Skeletal muscle tissue (tissue), 4 donors: ENCODE results near the gene COA8. TPM values are rescaled to one million over a fixed set of nuclear protein-coding genes. Genes with fewer than 3 reads are reported as not detected.
A peak's percentile ranks its signal among the peaks of the same experiment; 100 is the strongest.

Experiments used
- H3K27ac ChIP-seq: one replicate; pipeline ENCODE4 v1.7.0; 2013; ENCODE audit warnings: mild to moderate bottlenecking, low read depth, low read length, inconsistent platforms
- H3K27me3 ChIP-seq, 3 donors: one replicate each; pipeline ENCODE4 v1.7.0; 2013; ENCODE audit warnings: low read length in 3 of 3; ENCODE audit not compliant: control insufficient read depth in 3 of 3, insufficient read depth in 3 of 3
- H3K36me3 ChIP-seq, 3 donors: one replicate each; pipeline ENCODE4 v1.7.0; 2013; ENCODE audit warnings: low read length in 3 of 3; ENCODE audit not compliant: control insufficient read depth in 3 of 3, insufficient read depth in 3 of 3
- H3K4me1 ChIP-seq, 3 donors: one replicate each; pipeline ENCODE4 v1.7.0; 2013; ENCODE audit warnings: low read length in 3 of 3, mild to moderate bottlenecking in 3 of 3; ENCODE audit not compliant: control insufficient read depth in 3 of 3, insufficient read depth in 3 of 3
- H3K4me3 ChIP-seq, 3 donors: one replicate each; pipeline ENCODE4 v1.7.0; 2013; ENCODE audit warnings: low read length in 3 of 3
- H3K9ac ChIP-seq, 3 donors: one replicate each; pipeline ENCODE4 v1.7.0; 2013; ENCODE audit warnings: low read length in 3 of 3, mild to moderate bottlenecking in 3 of 3, moderate library complexity in 2 of 3, low read depth in 1 of 3
- H3K9me3 ChIP-seq, 3 donors: one replicate each; pipeline ENCODE4 v1.7.0; 2013; ENCODE audit warnings: low read length in 3 of 3; ENCODE audit not compliant: control insufficient read depth in 3 of 3
- total RNA-seq: library from RNA; depleted of rRNA; stranded (reverse); fragments of >200 nt; gene quantifications from one replicate; pipeline ENCODE4 v1.2.3, GENCODE V29; 2014
- donor health status: Osteomylitis.

Gene COA8, protein sequence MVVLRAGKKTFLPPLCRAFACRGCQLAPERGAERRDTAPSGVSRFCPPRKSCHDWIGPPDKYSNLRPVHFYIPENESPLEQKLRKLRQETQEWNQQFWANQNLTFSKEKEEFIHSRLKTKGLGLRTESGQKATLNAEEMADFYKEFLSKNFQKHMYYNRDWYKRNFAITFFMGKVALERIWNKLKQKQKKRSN
- total RNA-seq, result 28.2 TPM

DNA sequence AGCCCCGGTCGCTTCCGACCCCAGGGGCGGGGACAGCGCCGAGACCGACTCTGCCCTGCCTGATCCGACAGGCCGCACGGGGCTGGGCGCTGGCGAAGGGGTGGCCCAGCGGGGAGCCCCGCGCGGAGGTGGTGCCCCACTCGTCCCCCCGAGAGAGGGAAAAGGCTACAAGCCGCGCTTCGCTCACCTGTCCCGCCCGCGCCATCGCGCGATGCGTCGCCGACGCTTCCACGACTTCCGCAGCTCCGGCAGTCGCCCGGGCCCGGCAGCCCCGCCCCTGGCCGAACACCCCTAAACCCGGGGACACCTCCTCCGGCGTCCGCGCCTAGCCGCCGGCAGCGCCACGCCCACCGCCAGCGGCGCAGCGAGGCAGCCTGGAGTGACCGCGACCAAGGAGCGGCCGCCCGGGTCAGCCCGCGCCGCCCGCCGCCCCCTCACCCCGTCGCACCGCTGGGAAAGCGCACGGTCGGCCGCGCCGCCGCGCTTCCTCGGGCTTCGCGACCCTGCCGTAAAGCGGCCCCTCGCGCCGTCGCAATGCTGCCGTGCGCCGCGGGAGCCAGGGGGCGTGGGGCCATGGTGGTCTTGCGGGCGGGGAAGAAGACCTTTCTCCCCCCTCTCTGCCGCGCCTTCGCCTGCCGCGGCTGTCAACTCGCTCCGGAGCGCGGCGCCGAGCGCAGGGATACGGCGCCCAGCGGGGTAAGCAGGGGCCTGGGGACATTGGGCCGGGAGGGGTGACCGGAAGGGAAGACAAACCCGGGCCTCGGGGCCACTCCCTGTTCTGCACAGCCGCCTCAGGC lies at the start of gene COA8, which contains the start of gene BAG5:
COA8 (plus strand) TSS at position 532 of the 797 bp plus-strand sequence; CDS start at position 574, 42 bp downstream.
BAG5 (minus strand) TSS at position 229 of the 797 bp plus-strand sequence. CDS start 1,493 bp downstream, outside the sequence.
- Histone ChIP-seq H3K27ac (peak within 1 kb of the TSS; percentile 85), H3K9ac (peak within 1 kb of the TSS; percentile 87 to 94 (median 91)), H3K36me3 (peaks cover 9 to 15% (median 13%) of the 10 kb centered on the region in 3 donors), H3K4me3 (peak within 1 kb of the TSS; percentile 91 to 93 (median 93)), H3K4me1 (peaks cover 43 to 53% (median 50%) of the 10 kb centered on the region in 3 donors), H3K9me3 (no peaks in the 10 kb centered on the region), H3K27me3 (no peaks in the 10 kb centered on the region)

DNA sequence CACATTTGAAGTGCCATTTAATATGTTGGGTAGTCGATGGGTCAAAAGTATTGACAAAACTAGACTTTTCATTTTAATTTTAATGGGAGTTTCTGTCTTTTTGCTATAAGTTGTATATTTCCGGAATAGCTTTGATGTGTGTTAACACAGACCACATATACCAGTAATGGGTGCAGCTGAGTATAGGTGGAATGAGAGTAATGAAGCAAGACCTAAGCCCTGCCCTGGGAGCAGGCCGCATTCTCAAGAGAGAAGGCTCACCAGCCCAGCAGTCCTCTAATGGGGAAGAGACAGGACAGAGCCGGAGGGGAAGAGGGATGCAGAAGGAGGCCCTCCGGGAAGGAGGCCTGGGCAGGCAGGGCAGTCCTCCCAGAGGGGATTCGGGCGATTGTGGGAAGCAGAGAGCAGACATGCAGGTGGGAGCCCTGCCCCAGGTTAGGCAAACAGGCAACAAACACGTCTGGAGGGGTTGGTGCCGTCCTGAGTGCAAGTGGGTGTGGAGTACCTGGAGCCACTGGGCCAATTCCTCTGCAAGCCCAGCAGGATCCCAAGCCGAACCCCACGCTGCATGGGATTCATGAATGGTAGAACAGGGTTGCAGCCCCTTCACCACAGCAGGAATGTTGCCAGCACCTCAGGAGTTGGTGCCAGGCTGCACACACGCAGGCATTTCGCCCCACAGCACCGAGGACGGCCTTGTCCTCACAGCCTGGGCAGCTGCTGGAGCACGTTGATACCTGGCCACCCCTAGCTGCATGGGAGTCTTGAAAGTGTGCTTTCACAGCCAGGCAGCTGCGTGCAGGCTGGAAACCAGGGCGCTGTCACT lies 48.0 kb upstream of the COA8 start:
- H3K4me3 ChIP-seq, result no peak overlapping the region
- H3K36me3 ChIP-seq, result peaks cover 2 to 12% (median 8%) of the 10 kb centered on the region in 3 donors
- H3K27ac ChIP-seq, result no peak overlapping the region
- H3K9me3 ChIP-seq, result no peaks in the 10 kb centered on the region
- H3K27me3 ChIP-seq, result no peaks in the 10 kb centered on the region
- peak overlapping the region in 1 of 3 donors; percentile 33 for H3K9ac ChIP-seq
- H3K4me1 ChIP-seq, result peaks cover 33 to 41% (median 36%) of the 10 kb centered on the region in 3 donors

DNA sequence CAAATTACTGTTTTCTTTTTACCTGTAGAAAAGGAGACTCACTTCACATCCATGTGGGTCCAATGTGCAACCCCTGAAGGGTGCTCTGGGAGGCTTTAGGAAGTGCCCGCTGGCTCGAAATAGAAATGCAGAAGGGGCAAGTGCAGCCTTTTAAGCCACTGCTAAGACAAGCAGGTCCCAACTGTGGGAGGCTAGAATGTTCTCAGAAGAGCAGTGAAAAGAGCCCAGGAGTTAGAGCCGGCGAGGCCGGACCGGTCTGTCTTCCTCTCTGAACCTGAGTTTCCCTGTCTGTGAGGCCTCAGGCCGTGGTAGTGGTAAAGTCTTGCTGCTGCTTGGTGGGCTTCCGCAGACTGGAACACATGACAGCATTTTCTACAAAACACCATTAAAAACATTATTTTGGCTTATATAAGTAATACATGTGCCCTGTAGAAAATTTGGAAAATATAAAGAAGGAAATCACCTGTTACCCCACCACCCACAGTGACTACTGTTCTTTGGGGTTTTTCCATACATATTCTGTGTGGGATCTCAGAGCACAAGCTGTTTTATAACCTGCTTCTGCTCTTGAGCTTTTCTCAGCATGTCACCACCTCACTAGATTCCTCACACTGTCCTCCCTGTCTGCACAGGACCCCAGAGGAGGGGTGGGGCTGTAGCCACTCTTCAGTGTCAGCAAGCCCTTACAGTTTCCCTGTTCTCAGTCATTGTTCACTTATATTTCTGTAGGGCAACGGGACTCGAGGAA lies 46.2 kb upstream of the COA8 start:
- no peak overlapping the region for H3K9ac ChIP-seq
- H3K27me3 ChIP-seq, result no peaks in the 10 kb centered on the region
- H3K9me3 ChIP-seq, result no peaks in the 10 kb centered on the region
- peaks cover 33 to 55% (median 47%) of the 10 kb centered on the region in 3 donors for H3K4me1 ChIP-seq
- no peaks in the 10 kb centered on the region for H3K36me3 ChIP-seq
- no peak overlapping the region for H3K27ac ChIP-seq
- no peak overlapping the region for H3K4me3 ChIP-seq

GRCh38 chr14:103517174-103517566 lies 45.6 kb upstream of the COA8 start:
- Histone ChIP-seq H3K4me3 (no peak overlapping the region), H3K4me1 (peaks cover 33 to 57% (median 49%) of the 10 kb centered on the region in 3 donors), H3K9ac (peak overlapping the region in 2 of 3 donors; percentile 10 to 57), H3K27me3 (peaks cover 1 to 3% (median 3%) of the 10 kb centered on the region in 3 donors), H3K9me3 (no peaks in the 10 kb centered on the region), H3K27ac (no peak overlapping the region), H3K36me3 (no peaks in the 10 kb centered on the region)

- no peaks in the 10 kb centered on the region for H3K36me3 ChIP-seq
- H3K4me3 ChIP-seq, result no peak overlapping the region
- peaks cover 26 to 53% (median 45%) of the 10 kb centered on the region in 3 donors for H3K4me1 ChIP-seq
- no peaks in the 10 kb centered on the region for H3K9me3 ChIP-seq
- H3K27me3 ChIP-seq, result peaks cover 2 to 4% (median 4%) of the 10 kb centered on the region in 3 donors
- peak overlapping the region in 1 of 3 donors; percentile 57 for H3K9ac ChIP-seq
- H3K27ac ChIP-seq, result peak overlapping the region; percentile 19
Observed at GRCh38 chr14:103517721-103518421, 44.9 kb upstream of the COA8 start.

GRCh38 chr14:103518422-103519042 lies 44.2 kb upstream of the COA8 start:
- H3K9ac ChIP-seq, result peak overlapping the region; percentile 32 to 57 (median 40)
- no peak overlapping the region for H3K4me3 ChIP-seq
- no peaks in the 10 kb centered on the region for H3K9me3 ChIP-seq
- peaks cover 2 to 4% (median 4%) of the 10 kb centered on the region in 3 donors for H3K27me3 ChIP-seq
- no peak overlapping the region for H3K27ac ChIP-seq
- H3K4me1 ChIP-seq, result peaks cover 20 to 51% (median 42%) of the 10 kb centered on the region in 3 donors
- no peaks in the 10 kb centered on the region for H3K36me3 ChIP-seq

- H3K4me1 ChIP-seq, result peaks cover 19 to 45% (median 38%) of the 10 kb centered on the region in 3 donors
Observed at GRCh38 chr14:103519043-103519836, 43.5 kb upstream of the COA8 start.

GRCh38 chr14:103519837-103520212 lies 42.9 kb upstream of the COA8 start:
- no peak overlapping the region for H3K27ac ChIP-seq
- no peaks in the 10 kb centered on the region for H3K9me3 ChIP-seq
- no peak overlapping the region for H3K4me3 ChIP-seq
- no peaks in the 10 kb centered on the region for H3K36me3 ChIP-seq
- peaks cover 2 to 8% (median 4%) of the 10 kb centered on the region in 3 donors for H3K27me3 ChIP-seq
- H3K4me1 ChIP-seq, result peaks cover 19 to 45% (median 41%) of the 10 kb centered on the region in 3 donors
- no peak overlapping the region for H3K9ac ChIP-seq

More at GRCh38 chr14:103519043-103519836, 43.5 kb upstream of the COA8 start:
- H3K27me3 ChIP-seq, result peaks cover 2 to 8% (median 4%) of the 10 kb centered on the region in 3 donors
- no peaks in the 10 kb centered on the region for H3K9me3 ChIP-seq
- H3K27ac ChIP-seq, result no peak overlapping the region
- H3K9ac ChIP-seq, result peak overlapping the region in 1 of 3 donors; percentile 57
- no peak overlapping the region for H3K4me3 ChIP-seq
- no peaks in the 10 kb centered on the region for H3K36me3 ChIP-seq
